ENCODE results near the gene SYNE2. TPM values are rescaled to one million over a fixed set of nuclear protein-coding genes. Genes with fewer than 3 reads are reported as not detected.

Gene SYNE2
- total RNA-seq, 2 donors from 2014 or later: 147 to 153 TPM

DNA sequence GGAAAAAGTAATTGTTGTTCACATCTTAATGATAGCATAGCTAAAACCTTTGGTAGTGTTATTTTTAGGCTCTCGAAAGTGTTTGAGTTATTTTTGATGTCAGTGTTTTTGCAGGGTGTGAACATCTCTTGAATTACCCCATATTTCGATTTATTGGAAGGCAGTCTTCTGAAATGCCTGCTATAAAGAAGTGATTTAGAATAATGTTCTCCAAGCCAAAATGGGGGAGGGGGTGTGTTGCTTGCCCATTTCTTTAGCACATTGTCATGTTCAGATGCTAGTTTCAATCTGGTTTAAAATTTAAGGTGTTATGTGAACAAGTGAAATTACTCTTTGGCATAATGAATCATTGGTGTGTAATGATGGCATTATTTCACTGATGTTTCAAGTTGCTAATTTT, 110.6 kb downstream of the SYNE2 start:
- H3K27me3 ChIP-seq: no peaks in the 10 kb centered on the region
- H3K4me1 ChIP-seq: no peaks in the 10 kb centered on the region
- no peaks in the 10 kb centered on the region for H3K36me3 ChIP-seq
- no peak overlapping the region for H3K27ac ChIP-seq
- H3K9me3 ChIP-seq: no peaks in the 10 kb centered on the region
- no peak for DNase-seq
- no peak overlapping the region for H3K9ac ChIP-seq (ENCODE audit: low read depth in 2 of 2, low read length in 2 of 2)
- H3K4me3 ChIP-seq: no peak overlapping the region
- intact Hi-C loops (cut with DNase I): no loop called here
- TF ChIP-seq, protein P1, sequence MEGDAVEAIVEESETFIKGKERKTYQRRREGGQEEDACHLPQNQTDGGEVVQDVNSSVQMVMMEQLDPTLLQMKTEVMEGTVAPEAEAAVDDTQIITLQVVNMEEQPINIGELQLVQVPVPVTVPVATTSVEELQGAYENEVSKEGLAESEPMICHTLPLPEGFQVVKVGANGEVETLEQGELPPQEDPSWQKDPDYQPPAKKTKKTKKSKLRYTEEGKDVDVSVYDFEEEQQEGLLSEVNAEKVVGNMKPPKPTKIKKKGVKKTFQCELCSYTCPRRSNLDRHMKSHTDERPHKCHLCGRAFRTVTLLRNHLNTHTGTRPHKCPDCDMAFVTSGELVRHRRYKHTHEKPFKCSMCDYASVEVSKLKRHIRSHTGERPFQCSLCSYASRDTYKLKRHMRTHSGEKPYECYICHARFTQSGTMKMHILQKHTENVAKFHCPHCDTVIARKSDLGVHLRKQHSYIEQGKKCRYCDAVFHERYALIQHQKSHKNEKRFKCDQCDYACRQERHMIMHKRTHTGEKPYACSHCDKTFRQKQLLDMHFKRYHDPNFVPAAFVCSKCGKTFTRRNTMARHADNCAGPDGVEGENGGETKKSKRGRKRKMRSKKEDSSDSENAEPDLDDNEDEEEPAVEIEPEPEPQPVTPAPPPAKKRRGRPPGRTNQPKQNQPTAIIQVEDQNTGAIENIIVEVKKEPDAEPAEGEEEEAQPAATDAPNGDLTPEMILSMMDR (IDR thresholded peaks at IDR 0.05): no peak

DNA sequence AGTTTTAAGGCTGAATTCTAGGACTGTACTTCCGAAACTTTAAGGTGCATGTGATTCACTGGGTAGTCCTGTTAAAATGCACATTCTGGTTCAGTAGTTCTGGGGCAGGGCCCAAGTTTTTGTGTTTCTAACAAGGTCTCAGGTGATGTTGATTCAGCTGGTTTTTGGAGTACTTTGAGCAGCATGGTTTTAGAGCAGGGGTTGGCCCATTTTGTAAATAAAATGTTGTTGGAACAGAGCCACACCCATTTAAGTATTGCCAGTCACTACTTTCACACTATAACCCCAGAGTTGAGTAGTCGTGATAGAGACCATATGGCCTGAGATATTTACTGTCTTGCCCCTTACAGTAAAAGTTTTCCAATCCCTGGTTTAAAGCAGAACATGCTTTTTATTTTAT, 111.3 kb downstream of the SYNE2 start:
- H3K9me3 ChIP-seq: no peaks in the 10 kb centered on the region
- H3K9ac ChIP-seq (ENCODE audit: low read depth in 2 of 2, low read length in 2 of 2): no peak overlapping the region
- no peaks in the 10 kb centered on the region for H3K27me3 ChIP-seq
- TF ChIP-seq, protein P1 (IDR thresholded peaks at IDR 0.05): no peak
- no peak overlapping the region for H3K4me3 ChIP-seq
- H3K36me3 ChIP-seq: no peaks in the 10 kb centered on the region
- intact Hi-C loops (cut with DNase I): no loop called here
- no peaks in the 10 kb centered on the region for H3K4me1 ChIP-seq
- DNase-seq: peak; percentile 38
- no peak overlapping the region for H3K27ac ChIP-seq

DNA sequence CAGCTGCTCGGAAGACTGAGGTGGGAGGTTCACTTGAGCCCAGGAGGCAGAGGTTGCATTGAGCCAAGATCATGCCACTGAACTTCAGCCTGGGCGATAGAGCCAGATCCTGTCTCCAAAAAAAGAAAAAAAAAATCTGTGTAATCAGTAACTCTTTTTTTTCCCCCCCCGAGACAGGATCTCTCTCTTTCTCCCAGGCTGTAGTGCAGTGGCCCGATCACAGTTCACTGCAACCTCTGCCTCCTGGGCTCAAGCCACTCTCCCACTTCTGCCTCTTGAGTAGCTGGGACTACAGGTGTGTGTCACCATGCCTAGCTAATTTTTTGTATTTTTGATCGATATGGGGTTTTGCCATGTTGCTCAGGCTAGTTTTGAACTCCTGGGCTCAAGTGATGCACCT, 113.6 kb downstream of the SYNE2 start:
- TF ChIP-seq, protein P1 (IDR thresholded peaks at IDR 0.05): no peak
- intact Hi-C loops (cut with DNase I): no loop called here
- H3K9me3 ChIP-seq: no peaks in the 10 kb centered on the region
- no peaks in the 10 kb centered on the region for H3K27me3 ChIP-seq
- no peaks in the 10 kb centered on the region for H3K36me3 ChIP-seq
- H3K27ac ChIP-seq: no peak overlapping the region
- DNase-seq: no peak
- H3K4me3 ChIP-seq: no peak overlapping the region
- no peak overlapping the region for H3K9ac ChIP-seq (ENCODE audit: low read depth in 2 of 2, low read length in 2 of 2)
- no peaks in the 10 kb centered on the region for H3K4me1 ChIP-seq

DNA sequence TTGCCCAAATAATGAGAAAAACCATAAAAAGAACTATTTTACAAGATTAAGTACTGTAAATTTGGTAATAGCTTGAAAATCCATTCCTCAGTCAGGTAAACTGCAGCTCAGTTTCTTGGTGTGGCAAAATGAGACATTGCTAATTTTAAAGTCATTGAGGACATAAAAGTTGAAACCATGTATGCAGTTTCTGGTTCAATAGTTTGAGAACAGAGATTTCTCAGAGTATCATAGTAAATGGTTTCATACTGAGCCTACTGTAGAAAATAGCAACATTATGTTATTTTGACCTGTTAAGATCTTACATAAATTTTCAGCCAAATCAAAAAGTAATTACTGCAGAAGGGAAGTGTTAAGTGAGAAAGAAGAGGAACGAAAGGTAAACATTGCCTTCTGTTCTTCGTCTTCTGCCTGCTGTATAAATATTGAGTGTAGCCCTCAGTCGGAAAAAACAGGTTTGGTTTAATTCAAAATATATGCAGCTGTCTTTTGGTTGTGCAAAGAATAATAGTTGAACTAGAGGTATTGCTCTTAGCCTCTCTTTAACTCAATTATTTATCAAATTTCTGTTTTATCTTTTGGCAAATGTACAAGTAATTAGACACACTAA, 119.6 kb downstream of the SYNE2 start:
- Histone ChIP-seq H3K36me3 (no peaks in the 10 kb centered on the region), H3K4me3 (no peak overlapping the region), H3K4me1 (no peaks in the 10 kb centered on the region), H3K27me3 (no peaks in the 10 kb centered on the region), H3K27ac (no peak overlapping the region), H3K9ac (ENCODE audit: low read depth in 2 of 2, low read length in 2 of 2) (no peak overlapping the region), H3K9me3 (no peaks in the 10 kb centered on the region)
- DNase-seq: no peak
- intact Hi-C loops (cut with DNase I): no loop called here
- TF ChIP-seq, protein P1 (IDR thresholded peaks at IDR 0.05): no peak

DNA sequence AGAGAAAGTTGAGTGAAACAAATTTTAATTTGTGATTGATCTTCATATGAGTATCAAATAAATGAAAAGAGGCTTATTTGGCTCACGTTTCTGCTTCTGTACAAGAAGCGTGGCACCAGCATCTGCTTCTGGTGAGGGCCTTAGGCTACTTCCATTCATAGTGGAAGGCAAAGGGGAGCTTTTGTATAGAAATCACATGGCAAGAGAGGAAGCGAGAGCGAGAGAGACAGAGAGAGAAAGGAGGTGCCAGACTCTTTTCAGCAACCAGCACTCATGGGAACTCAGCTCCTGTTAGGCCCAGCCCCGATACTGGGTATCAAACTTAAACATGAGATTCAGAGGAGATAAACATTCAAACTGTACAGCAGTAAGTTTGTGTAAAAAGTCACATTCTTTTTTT, 121.4 kb downstream of the SYNE2 start:
- DNase-seq: no peak
- no peaks in the 10 kb centered on the region for H3K36me3 ChIP-seq
- H3K27ac ChIP-seq: no peak overlapping the region
- H3K4me3 ChIP-seq: no peak overlapping the region
- H3K9me3 ChIP-seq: no peaks in the 10 kb centered on the region
- H3K27me3 ChIP-seq: no peaks in the 10 kb centered on the region
- intact Hi-C loops (cut with DNase I): no loop called here
- TF ChIP-seq, protein P1 (IDR thresholded peaks at IDR 0.05): no peak
- no peak overlapping the region for H3K9ac ChIP-seq (ENCODE audit: low read depth in 2 of 2, low read length in 2 of 2)
- H3K4me1 ChIP-seq: no peaks in the 10 kb centered on the region
